IMR-90 (cell line): Measurements from ENCODE around the gene TGFB1. TPM values are rescaled to one million over a fixed set of nuclear protein-coding genes. Genes with fewer than 3 reads are reported as not detected.

ENCODE experiments used
- ATAC-seq: fragments of 200-7000 bp; cut with Tn5 transposase; 2 replicates; pipeline ENCODE4 v1.9.1; 2020; ENCODE audit warnings: low read depth, mild to moderate bottlenecking, moderate library complexity
- BruUV-seq: library from RNA; stranded (reverse); fragments of 400-500 nt; replicated peaks from 2 replicates; lab custom pipeline; 2021; lab: Mats Ljungman, UMichigan
- CTCF ChIA-PET: fragments of 300-600 bp; formaldehyde crosslinking; extraction: SDS; loops from one replicate; lab custom pipeline; 2021; ENCODE audit warnings: antibody characterized with exemption; lab: Yijun Ruan, JAX
- POLR2A ChIA-PET: fragments of 300-600 bp; sonication (Branson Sonifier 250); formaldehyde crosslinking; loops from one replicate; lab custom pipeline; 2022; ENCODE audit warnings: antibody characterized with exemption; ENCODE audit not compliant: unreplicated experiment; lab: Charles Lee
- DNase-seq: peaks from one replicate; pipeline ENCODE4 v3.0.0; 2013
- H2AFZ ChIP-seq: replicated peaks from 2 replicates; pipeline ENCODE3; 2013; ENCODE audit warnings: low read length, mild to moderate bottlenecking; ENCODE audit not compliant: poor library complexity
- H2AK5ac ChIP-seq: 2 replicates; pipeline ENCODE4 v1.6.1; 2013; ENCODE audit warnings: low read depth, low read length, inconsistent platforms
- H2AK9ac ChIP-seq: replicated peaks from 2 replicates; pipeline ENCODE3; 2013; ENCODE audit warnings: mild to moderate bottlenecking, low read depth, low read length, moderate library complexity; ENCODE audit not compliant: poor library complexity
- H2BK120ac ChIP-seq: 2 replicates; pipeline ENCODE4 v1.6.1; 2013; ENCODE audit warnings: low read depth, low read length, inconsistent platforms
- H2BK15ac ChIP-seq: 3 replicates; pipeline ENCODE4 v1.6.1; 2013; ENCODE audit warnings: low read depth, low read length, inconsistent platforms
- H2BK20ac ChIP-seq: 2 replicates; pipeline ENCODE4 v1.6.1; 2013; ENCODE audit warnings: low read depth, mild to moderate bottlenecking, inconsistent platforms, low read length, moderate library complexity
- H2BK5ac ChIP-seq: 2 replicates; pipeline ENCODE4 v1.6.1; 2013; ENCODE audit warnings: mild to moderate bottlenecking, low read depth, low read length, inconsistent platforms; ENCODE audit not compliant: poor library complexity, severe bottlenecking
- H3K14ac ChIP-seq: replicated peaks from 2 replicates; pipeline ENCODE4 v1.6.1; 2013; ENCODE audit warnings: low read depth, low read length, inconsistent platforms
- H3K18ac ChIP-seq: 2 replicates; pipeline ENCODE4 v1.6.1; 2013; ENCODE audit warnings: low read depth, low read length, control low read depth
- H3K23ac ChIP-seq: 2 replicates; pipeline ENCODE4 v1.6.1; 2013; ENCODE audit warnings: low read depth, low read length, inconsistent platforms
- H3K27ac ChIP-seq: 2 replicates; pipeline ENCODE4 v1.5.1; 2013; ENCODE audit warnings: mild to moderate bottlenecking, control low read depth, low read length; ENCODE audit not compliant: insufficient read depth
- H3K27me3 ChIP-seq: 2 replicates; pipeline ENCODE4 v1.6.1; 2013; ENCODE audit warnings: low read length; ENCODE audit not compliant: control insufficient read depth, insufficient read depth
- H3K36me3 ChIP-seq: 2 replicates; pipeline ENCODE4 v1.6.1; 2013; ENCODE audit warnings: low read length, mixed read lengths; ENCODE audit not compliant: control insufficient read depth, insufficient read depth
- H3K4ac ChIP-seq: 2 replicates; pipeline ENCODE4 v1.6.1; 2013; ENCODE audit warnings: low read depth, low read length, inconsistent platforms
- H3K4me1 ChIP-seq: 2 replicates; pipeline ENCODE4 v1.6.1; 2013; ENCODE audit warnings: low read length, mixed read lengths; ENCODE audit not compliant: control insufficient read depth, insufficient read depth
- H3K4me2 ChIP-seq: 2 replicates; pipeline ENCODE4 v1.6.1; 2013; ENCODE audit warnings: low read depth, mild to moderate bottlenecking, control low read depth, low read length, moderate library complexity
- H3K4me3 ChIP-seq: 2 replicates; pipeline ENCODE4 v1.5.1; 2013; ENCODE audit warnings: low read depth, mild to moderate bottlenecking, control low read depth, low read length, moderate library complexity; ENCODE audit not compliant: insufficient read depth
- H3K56ac ChIP-seq: 2 replicates; pipeline ENCODE4 v1.6.1; 2013; ENCODE audit warnings: low read length, inconsistent platforms; ENCODE audit not compliant: insufficient read depth; ENCODE audit errors: extremely low read depth
- H3K79me1 ChIP-seq, 2 experiments: 2 replicates each; pipeline ENCODE4 v1.6.1; 2013; ENCODE audit warnings: low read length in 2 of 2, inconsistent platforms in 1 of 2, low read depth in 1 of 2
- H3K9ac ChIP-seq: 2 replicates; pipeline ENCODE4 v1.6.1; 2013; ENCODE audit warnings: low read depth, low read length, control low read depth
- H3K9me1 ChIP-seq: 2 replicates; pipeline ENCODE4 v1.6.1; 2013; ENCODE audit warnings: low read length, inconsistent platforms; ENCODE audit not compliant: insufficient read depth
- H3K9me3 ChIP-seq: 2 replicates; pipeline ENCODE4 v1.6.1; 2013; ENCODE audit warnings: low read length; ENCODE audit not compliant: control insufficient read depth, insufficient read depth
- H4K20me1 ChIP-seq: 2 replicates; pipeline ENCODE4 v1.6.1; 2013; ENCODE audit warnings: low read length, inconsistent platforms; ENCODE audit not compliant: insufficient read depth
- H4K5ac ChIP-seq: 2 replicates; pipeline ENCODE4 v1.6.1; 2013; ENCODE audit warnings: mild to moderate bottlenecking, low read depth, low read length, control low read depth
- H4K8ac ChIP-seq, 2 experiments: 2 replicates each; pipeline ENCODE4 v1.6.1; 2013; ENCODE audit warnings: low read depth in 2 of 2, low read length in 2 of 2, control low read depth in 1 of 2, inconsistent platforms in 1 of 2
- H4K91ac ChIP-seq: 2 replicates; pipeline ENCODE4 v1.6.1; 2013; ENCODE audit warnings: low read depth, low read length, inconsistent platforms; ENCODE audit not compliant: insufficient read depth
- CEBPB ChIP-seq: IDR thresholded peaks from 2 replicates; pipeline ENCODE4 v1.6.1; 2012; ENCODE audit warnings: low read depth, low read length, improper control_type of control experiment
- CTCF ChIP-seq: conservative IDR thresholded peaks from 2 replicates; pipeline ENCODE4 v1.5.1; 2012; ENCODE audit warnings: mild to moderate bottlenecking, low read depth, low read length, improper control_type of control experiment
- ELK1 ChIP-seq: fragments of 150-350 bp; IDR thresholded peaks from 2 replicates; pipeline ENCODE4 v1.6.1; 2016; ENCODE audit warnings: low read depth, mild to moderate bottlenecking, low read length, moderate library complexity, borderline replicate concordance
- FOS ChIP-seq: fragments of 150-350 bp; IDR thresholded peaks from 2 replicates; pipeline ENCODE4 v1.6.1; 2016; ENCODE audit warnings: low read depth, low read length
- MAFK ChIP-seq: IDR thresholded peaks from 2 replicates; pipeline ENCODE4 v1.6.1; 2012; ENCODE audit warnings: low read depth, low read length, improper control_type of control experiment
- NFE2L2 ChIP-seq: fragments of 150-350 bp; IDR thresholded peaks from 2 replicates; pipeline ENCODE4 v1.6.1; 2016; ENCODE audit warnings: low read depth, mild to moderate bottlenecking, low read length
- POLR2A ChIP-seq: IDR thresholded peaks from 2 replicates; pipeline ENCODE4 v1.6.1; 2012; ENCODE audit warnings: mild to moderate bottlenecking, low read depth, low read length
- RAD21 ChIP-seq: IDR thresholded peaks from 2 replicates; pipeline ENCODE4 v1.6.1; 2012; ENCODE audit warnings: low read length, improper control_type of control experiment
- RCOR1 ChIP-seq: IDR thresholded peaks from 2 replicates; pipeline ENCODE4 v1.6.1; 2012; ENCODE audit warnings: mild to moderate bottlenecking, low read length, improper control_type of control experiment; ENCODE audit not compliant: insufficient replicate concordance
- RFX5 ChIP-seq: IDR thresholded peaks from 2 replicates; pipeline ENCODE4 v1.8.0; 2012; ENCODE audit warnings: low read depth, mild to moderate bottlenecking, low read length, moderate library complexity
- SMC3 ChIP-seq: fragments of 150-350 bp; IDR thresholded peaks from 2 replicates; pipeline ENCODE4 v1.6.1; 2016; ENCODE audit warnings: low read depth, mild to moderate bottlenecking, antibody characterized with exemption, low read length, moderate library complexity
- USF2 ChIP-seq: fragments of 150-350 bp; IDR thresholded peaks from 2 replicates; pipeline ENCODE4 v1.6.1; 2017; ENCODE audit warnings: mild to moderate bottlenecking, antibody characterized with exemption, low read length, low read depth
- WGBS, 2 experiments: methylation state at CpG; one replicate each; pipeline versions ENCODE4 v1.1.5 to v1.1.7; 2013; ENCODE audit warnings: missing lambda C conversion rate in 2 of 2; ENCODE audit not compliant: insufficient read length in 1 of 2; ENCODE audit errors: extremely low coverage in 2 of 2; 5-methylcytosine and 5-hydroxymethylcytosine counted together
- dilution Hi-C: fragments of 300-500 bp; cut with HindIII; formaldehyde crosslinking; loops from one replicate; pipeline ENCODE4 v1.14.3; 2018; ENCODE audit warnings: low sequenced_read_pairs; ENCODE audit not compliant: unreplicated experiment
- in situ Hi-C: fragments of 300-500 bp; cut with MboI; formaldehyde crosslinking; loops from 3 replicates; pipeline ENCODE4 v1.14.3; 2019; ENCODE audit warnings: low sequenced_read_pairs, inconsistent platforms, mixed read lengths
- intact Hi-C: fragments of 100-400 bp; cut with micrococcal nuclease; formaldehyde crosslinking; loops from 2 replicates; pipeline ENCODE4 v1.10.0; 2022
- polyA plus RNA-seq, 3 experiments: library from polyadenylated mRNA; depleted of rRNA; stranded (reverse); fragments of >200 nt; gene quantifications; 2 replicates each; pipeline ENCODE4 v1.2.3, GENCODE V29; 2012; ENCODE audit warnings: low replicate concordance in 1 of 3
- total RNA-seq: library from RNA; depleted of rRNA; stranded (reverse); fragments of >200 nt; gene quantifications from 2 replicates; pipeline ENCODE4 v1.2.3, GENCODE V29; 2012

Gene TGFB1
- total and polyA plus RNA-seq, 2 of the 4 experiments (the other 2 are of a cell fraction), result 3.2 to 26.7 TPM

- TF ChIP-seq SMC3, result no peak
Observed at GRCh38 chr19:41363753-41364523, 10.2 kb upstream of the TGFB1 start, which contains the start of gene B9D2 (continued).

GRCh38 chr19:41363371-41363752 is 9.6 kb upstream of the TGFB1 start:
- WGBS, 2 experiments, result no CpG with 5 or more reads among the region's 6 CpGs
- Histone ChIP-seq H3K9me1 (peaks cover 13% of the 10 kb centered on the region), H3K79me1 (peaks cover 21 to 45% of the 10 kb centered on the region in 2 experiments), H3K27me3 (no peaks in the 10 kb centered on the region), H3K9ac (peak overlapping the region; percentile 20), H2AK5ac (peak overlapping the region; percentile 84), H3K4me3 (peak overlapping the region; percentile 67), H4K5ac (peak overlapping the region; percentile 60), H2AK9ac (peak overlapping the region; percentile 84), H2BK120ac (0 out of 2 replicates have a peak overlapping the region, but pooled peaks have one; percentile 40), H3K23ac (peak overlapping the region; percentile 57; the same call in 1 of the 2 replicates), H3K18ac (peak overlapping the region; percentile 47; the same call in 1 of the 2 replicates), H3K4ac (peak overlapping the region; percentile 79), H4K8ac (peak overlapping the region; percentile 97 to 100), H3K9me3 (no peaks in the 10 kb centered on the region), H2BK15ac (peak overlapping the region; percentile 53; the same call in 1 of the 3 replicates), H2BK5ac (peak overlapping the region; percentile 58), H4K20me1 (no peaks in the 10 kb centered on the region), H3K56ac (no peak overlapping the region), H3K14ac (peak overlapping the region; percentile 94), H3K36me3 (no peaks in the 10 kb centered on the region), H3K27ac (peak overlapping the region; percentile 50; the same call in 1 of the 2 replicates), H2BK20ac (peak overlapping the region; percentile 13; the same call in 1 of the 2 replicates), H4K91ac (peak overlapping the region; percentile 81), H3K4me2 (peak overlapping the region; percentile 59), H3K4me1 (peaks cover 11% of the 10 kb centered on the region), H2AFZ (peak overlapping the region; percentile 98)
- in situ Hi-C loops (no loop called here), intact Hi-C loops (no loop called here), dilution Hi-C loops (no loop called here)
- BruUV-seq, result no TSS peak
- CTCF ChIA-PET, result interaction anchor here (0.9 kb wide), 1 partner anchor 564 kb away, joined by 4 read pairs; the partner anchor contains the start of gene EGLN2
- DNase-seq (no peak), ATAC-seq (no peak)
- POLR2A ChIA-PET, result interaction anchor here (0.6 to 1.3 kb wide), 2 partner anchors 10 to 108 kb away, joined by 4 to 5 read pairs; no protein-coding TSS in a partner anchor
- TF ChIP-seq RCOR1 (no peak), RAD21 (no peak), ELK1 (no peak), USF2 (no peak), CEBPB (no peak), POLR2A (no peak), MAFK (no peak), FOS (no peak), CTCF (no peak), NFE2L2 (no peak), RFX5 (no peak)
